ENCODE results near the gene KDM5C. TPM values are rescaled to one million over a fixed set of nuclear protein-coding genes. Genes with fewer than 3 reads are reported as not detected.
"Not testable (repeated sequence)": the region's sequence is repeated elsewhere in the genome, so short reads cannot be mapped to it uniquely, and the experiment has no call there.

KDM5C gene
- total RNA-seq, 1 donor from 2014 or later, result 99.8 TPM

DNA sequence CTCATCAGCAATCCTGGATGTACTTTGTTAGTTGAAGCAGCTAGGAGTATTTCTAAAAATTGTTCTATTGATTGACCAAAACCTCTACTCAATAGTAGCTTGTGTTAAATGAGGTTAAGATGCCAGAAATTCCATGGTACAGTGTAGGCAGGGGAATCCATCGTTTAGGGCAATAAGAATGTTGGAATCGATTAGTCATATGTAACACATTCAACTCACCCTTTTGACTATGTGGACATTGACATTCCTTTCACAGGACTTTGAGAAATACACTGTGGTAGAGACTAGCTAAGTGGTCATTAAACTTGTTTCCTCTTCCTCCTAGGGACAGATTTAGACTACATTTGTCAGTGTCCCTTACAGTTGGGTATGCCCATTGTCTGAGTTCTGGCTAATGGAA lies 40.2 kb downstream of the KDM5C start:
- TF ChIP-seq, protein P1, sequence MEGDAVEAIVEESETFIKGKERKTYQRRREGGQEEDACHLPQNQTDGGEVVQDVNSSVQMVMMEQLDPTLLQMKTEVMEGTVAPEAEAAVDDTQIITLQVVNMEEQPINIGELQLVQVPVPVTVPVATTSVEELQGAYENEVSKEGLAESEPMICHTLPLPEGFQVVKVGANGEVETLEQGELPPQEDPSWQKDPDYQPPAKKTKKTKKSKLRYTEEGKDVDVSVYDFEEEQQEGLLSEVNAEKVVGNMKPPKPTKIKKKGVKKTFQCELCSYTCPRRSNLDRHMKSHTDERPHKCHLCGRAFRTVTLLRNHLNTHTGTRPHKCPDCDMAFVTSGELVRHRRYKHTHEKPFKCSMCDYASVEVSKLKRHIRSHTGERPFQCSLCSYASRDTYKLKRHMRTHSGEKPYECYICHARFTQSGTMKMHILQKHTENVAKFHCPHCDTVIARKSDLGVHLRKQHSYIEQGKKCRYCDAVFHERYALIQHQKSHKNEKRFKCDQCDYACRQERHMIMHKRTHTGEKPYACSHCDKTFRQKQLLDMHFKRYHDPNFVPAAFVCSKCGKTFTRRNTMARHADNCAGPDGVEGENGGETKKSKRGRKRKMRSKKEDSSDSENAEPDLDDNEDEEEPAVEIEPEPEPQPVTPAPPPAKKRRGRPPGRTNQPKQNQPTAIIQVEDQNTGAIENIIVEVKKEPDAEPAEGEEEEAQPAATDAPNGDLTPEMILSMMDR (conservative IDR thresholded peaks at IDR 0.05), result no peak
- no peaks in the 10 kb centered on the region for H3K27me3 Mint-ChIP-seq
- H3K27ac Mint-ChIP-seq, result no peak overlapping the region
- peaks cover 3% of the 10 kb centered on the region for H3K9me3 Mint-ChIP-seq
- H3K4me3 Mint-ChIP-seq, result no peak overlapping the region
- H3K36me3 Mint-ChIP-seq, result no peaks in the 10 kb centered on the region
- DNase-seq (ENCODE audit: extremely low spot score, unreplicated experiment), result no peak
- H3K4me1 Mint-ChIP-seq (ENCODE audit: unreplicated experiment), result no peaks in the 10 kb centered on the region

DNA sequence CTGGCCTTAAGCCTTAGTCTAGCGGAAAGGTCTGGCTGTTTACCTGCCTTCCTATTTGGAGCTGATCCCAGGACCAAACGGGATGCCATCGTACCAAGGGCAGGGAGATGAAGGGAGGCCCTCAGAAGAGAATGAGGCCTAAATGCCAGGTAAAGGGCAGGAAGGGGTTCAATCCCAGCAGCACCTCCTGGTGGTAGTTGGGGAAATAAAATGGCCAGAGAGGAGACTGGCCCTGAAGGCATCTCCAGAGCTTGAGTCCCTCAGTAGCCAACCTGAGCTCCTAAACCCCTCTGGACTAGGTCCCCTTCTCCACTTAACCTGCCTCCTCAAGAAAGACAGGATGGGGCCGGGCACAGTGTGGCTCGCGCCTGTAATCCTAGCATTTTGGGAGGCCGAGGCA lies 53.7 kb downstream of the KDM5C start:
- no peaks in the 10 kb centered on the region for H3K27me3 Mint-ChIP-seq
- TF ChIP-seq, protein P1 (conservative IDR thresholded peaks at IDR 0.05), result no peak
- H3K9me3 Mint-ChIP-seq, result no peaks in the 10 kb centered on the region
- H3K4me3 Mint-ChIP-seq, result no peak overlapping the region
- H3K4me1 Mint-ChIP-seq (ENCODE audit: unreplicated experiment), result no peaks in the 10 kb centered on the region
- no peak overlapping the region for H3K27ac Mint-ChIP-seq
- DNase-seq (ENCODE audit: extremely low spot score, unreplicated experiment), result no peak
- no peaks in the 10 kb centered on the region for H3K36me3 Mint-ChIP-seq

DNA sequence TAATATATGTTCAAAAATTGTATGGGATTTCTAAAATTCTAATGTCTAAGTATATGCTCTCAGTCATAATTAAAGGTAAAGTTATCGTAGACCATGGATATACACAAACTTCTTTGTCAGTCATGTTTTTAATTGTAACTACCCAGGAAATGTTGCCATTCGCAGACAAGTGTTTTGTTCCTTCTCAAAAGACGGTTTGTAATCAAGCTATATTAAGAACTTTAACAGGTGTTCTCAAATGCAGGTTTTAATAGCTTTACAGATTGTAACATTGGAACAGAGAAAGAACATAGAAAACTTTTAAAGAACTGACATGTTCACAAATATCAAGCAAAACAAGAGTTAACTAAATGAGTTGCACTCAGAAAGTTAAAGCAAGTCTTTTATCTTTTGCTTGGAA lies 58.9 kb downstream of the KDM5C start:
- Mint-ChIP-seq H3K4me1 (ENCODE audit: unreplicated experiment) (peaks cover 4% of the 10 kb centered on the region), H3K27me3 (no peaks in the 10 kb centered on the region), H3K36me3 (no peaks in the 10 kb centered on the region), H3K4me3 (no peak overlapping the region), H3K9me3 (no peaks in the 10 kb centered on the region), H3K27ac (no peak overlapping the region)
- TF ChIP-seq, protein P1 (conservative IDR thresholded peaks at IDR 0.05), result no peak
- no peak for DNase-seq (ENCODE audit: extremely low spot score, unreplicated experiment)

DNA sequence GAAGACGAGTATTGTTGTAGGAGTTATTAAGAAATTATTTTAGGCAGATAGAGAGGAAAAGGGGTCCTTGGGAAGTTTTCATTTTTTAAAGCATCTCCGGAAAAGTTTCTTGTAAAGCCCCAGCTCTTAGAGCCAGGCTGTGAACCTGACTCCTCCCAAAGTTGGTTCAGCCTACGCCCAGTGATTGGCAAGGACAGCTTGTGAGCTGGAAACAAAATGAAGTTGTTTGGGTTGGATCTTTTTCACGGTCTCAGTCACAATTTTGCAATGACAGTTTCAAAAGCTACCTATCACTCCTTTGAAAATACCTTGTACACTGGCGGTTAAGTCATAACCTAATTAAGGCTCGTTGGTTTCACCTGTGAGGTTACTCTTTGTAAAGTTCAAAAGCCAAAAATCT lies 60.4 kb downstream of the KDM5C start:
- H3K4me3 Mint-ChIP-seq; H3K27me3 Mint-ChIP-seq; H3K27ac Mint-ChIP-seq; H3K36me3 Mint-ChIP-seq; DNase-seq (ENCODE audit: extremely low spot score, unreplicated experiment); H3K9me3 Mint-ChIP-seq; H3K4me1 Mint-ChIP-seq (ENCODE audit: unreplicated experiment): not testable (repeated sequence)

DNA sequence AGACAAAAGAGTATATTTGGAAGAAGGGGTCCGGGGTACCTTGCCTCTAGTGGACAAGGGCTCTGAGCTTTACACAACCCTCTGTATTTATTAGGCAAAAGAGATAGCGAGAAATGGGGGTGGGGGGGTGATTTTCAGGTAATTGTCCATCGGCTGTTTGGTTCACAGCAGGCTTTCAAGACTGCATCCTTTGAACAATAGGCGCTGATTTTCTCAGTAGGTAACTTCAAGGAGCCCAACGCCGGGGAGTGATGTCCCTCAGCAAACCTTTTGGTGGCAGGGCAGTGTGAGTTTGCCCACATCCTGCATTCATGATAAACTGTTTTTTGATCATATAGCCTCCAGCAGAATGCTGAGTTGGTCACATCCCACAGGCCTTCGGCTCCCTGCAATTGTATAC lies 61.6 kb downstream of the KDM5C start:
- TF ChIP-seq, protein P1 (conservative IDR thresholded peaks at IDR 0.05), result no peak
- H3K36me3 Mint-ChIP-seq, result no peaks in the 10 kb centered on the region
- H3K9me3 Mint-ChIP-seq, result no peaks in the 10 kb centered on the region
- no peak overlapping the region for H3K4me3 Mint-ChIP-seq
- no peak overlapping the region for H3K27ac Mint-ChIP-seq
- no peaks in the 10 kb centered on the region for H3K27me3 Mint-ChIP-seq
- no peak for DNase-seq (ENCODE audit: extremely low spot score, unreplicated experiment)
- peaks cover 7% of the 10 kb centered on the region for H3K4me1 Mint-ChIP-seq (ENCODE audit: unreplicated experiment)

DNA sequence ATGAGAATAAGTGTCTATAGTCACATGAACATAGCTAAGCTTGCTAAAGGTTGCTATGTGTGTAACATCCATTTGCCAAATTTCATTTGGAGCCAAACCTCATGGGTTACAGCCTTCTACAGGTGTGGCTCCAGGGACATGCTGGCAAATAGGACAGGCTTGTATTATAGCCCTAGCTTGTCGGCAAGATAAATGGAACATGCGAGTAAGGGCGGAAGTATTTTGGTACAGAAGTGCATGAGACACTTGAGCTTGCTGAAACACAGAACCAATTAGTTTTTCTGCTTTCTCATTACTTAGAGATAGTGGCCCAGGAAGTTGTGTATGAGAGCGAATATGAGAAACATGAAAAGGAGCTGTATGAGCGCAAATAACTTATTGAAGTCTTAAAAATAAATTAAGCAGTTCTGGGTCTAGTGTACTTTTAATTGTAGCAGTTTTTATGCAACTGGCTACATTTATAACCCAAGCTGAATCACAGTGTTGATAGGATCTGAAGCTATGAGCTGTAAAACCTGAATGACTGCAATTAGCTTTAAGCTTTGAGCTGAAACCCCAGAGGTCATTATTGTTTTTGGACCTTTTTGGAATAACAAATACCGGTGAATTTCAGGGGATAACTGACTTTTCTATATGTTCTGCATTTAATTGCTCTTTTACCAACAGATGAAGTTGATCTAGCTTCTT lies 64.6 kb downstream of the KDM5C start:
- TF ChIP-seq, protein P1 (conservative IDR thresholded peaks at IDR 0.05), result no peak
- Mint-ChIP-seq H3K36me3 (no peaks in the 10 kb centered on the region), H3K27ac (peak overlapping the region; percentile 49), H3K9me3 (no peaks in the 10 kb centered on the region), H3K27me3 (no peaks in the 10 kb centered on the region), H3K4me1 (ENCODE audit: unreplicated experiment) (peaks cover 7% of the 10 kb centered on the region), H3K4me3 (peak overlapping the region; percentile 4)
- no peak for DNase-seq (ENCODE audit: extremely low spot score, unreplicated experiment)
